ENCODE results near the gene TMOD4. TPM values are rescaled to one million over a fixed set of nuclear protein-coding genes. Genes with fewer than 3 reads are reported as not detected.

The TMOD4 gene
- total RNA-seq, 1 donor from 2014 or later = 1.5 TPM

DNA sequence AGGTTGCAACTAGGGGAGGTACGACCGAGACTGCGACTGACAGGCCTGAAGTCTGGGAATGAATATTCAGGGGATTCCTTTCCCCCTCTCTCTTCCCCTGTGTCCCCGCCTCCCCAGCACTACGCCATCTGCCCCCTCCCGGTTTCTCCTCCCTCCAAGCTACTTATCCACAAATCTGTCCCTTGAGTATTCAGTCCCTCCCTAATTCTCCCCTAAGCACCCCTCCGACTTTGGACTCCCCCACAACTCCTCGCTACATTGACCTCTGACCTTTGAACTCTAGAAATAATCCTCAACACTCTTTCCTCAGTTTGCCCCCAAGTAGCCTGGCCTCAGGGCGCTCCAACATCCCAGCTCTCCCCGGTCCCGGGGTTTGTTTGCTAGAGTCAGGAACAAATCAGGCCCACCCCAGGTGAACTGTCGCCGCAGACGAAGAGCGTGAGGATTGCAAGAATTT is 10.5 kb downstream of the TMOD4 start:
- DNase-seq (ENCODE audit: low spot score, unreplicated experiment) = peak; percentile 15
- Mint-ChIP-seq H3K27me3 (no peaks in the 10 kb centered on the region), H3K27ac (peak overlapping the region; percentile 93), H3K36me3 (ENCODE audit: insufficient read depth) (peaks cover 16% of the 10 kb centered on the region), H3K9me3 (ENCODE audit: low read depth) (no peaks in the 10 kb centered on the region), H3K4me3 (ENCODE audit: low read depth) (peak overlapping the region; percentile 97), H3K4me1 (ENCODE audit: low read depth) (peaks cover 24% of the 10 kb centered on the region)
- TF ChIP-seq CTCF (IDR thresholded peaks at IDR 0.05; ENCODE audit: unreplicated experiment) = no peak

- Mint-ChIP-seq H3K27me3 (no peaks in the 10 kb centered on the region), H3K4me1 (ENCODE audit: low read depth) (peaks cover 24% of the 10 kb centered on the region), H3K4me3 (ENCODE audit: low read depth) (peak overlapping the region; percentile 97), H3K27ac (peak overlapping the region; percentile 93), H3K36me3 (ENCODE audit: insufficient read depth) (peaks cover 18% of the 10 kb centered on the region), H3K9me3 (ENCODE audit: low read depth) (no peaks in the 10 kb centered on the region)
- no peak for TF ChIP-seq CTCF (IDR thresholded peaks at IDR 0.05; ENCODE audit: unreplicated experiment)
- peak; percentile 16 for DNase-seq (ENCODE audit: low spot score, unreplicated experiment)
Measured at GRCh38 chr1:151164732-151165280, 11.0 kb downstream of the TMOD4 start.

- Mint-ChIP-seq H3K4me3 (ENCODE audit: low read depth) (no peak overlapping the region), H3K4me1 (ENCODE audit: low read depth) (peaks cover 4% of the 10 kb centered on the region), H3K36me3 (ENCODE audit: insufficient read depth) (peaks cover 16% of the 10 kb centered on the region), H3K27ac (peak overlapping the region; percentile 65), H3K27me3 (no peaks in the 10 kb centered on the region), H3K9me3 (ENCODE audit: low read depth) (no peaks in the 10 kb centered on the region)
- no peak for TF ChIP-seq CTCF (IDR thresholded peaks at IDR 0.05; ENCODE audit: unreplicated experiment)
- no peak for DNase-seq (ENCODE audit: low spot score, unreplicated experiment)
Measured at GRCh38 chr1:151159373-151159772, 16.4 kb downstream of the TMOD4 start.

DNA sequence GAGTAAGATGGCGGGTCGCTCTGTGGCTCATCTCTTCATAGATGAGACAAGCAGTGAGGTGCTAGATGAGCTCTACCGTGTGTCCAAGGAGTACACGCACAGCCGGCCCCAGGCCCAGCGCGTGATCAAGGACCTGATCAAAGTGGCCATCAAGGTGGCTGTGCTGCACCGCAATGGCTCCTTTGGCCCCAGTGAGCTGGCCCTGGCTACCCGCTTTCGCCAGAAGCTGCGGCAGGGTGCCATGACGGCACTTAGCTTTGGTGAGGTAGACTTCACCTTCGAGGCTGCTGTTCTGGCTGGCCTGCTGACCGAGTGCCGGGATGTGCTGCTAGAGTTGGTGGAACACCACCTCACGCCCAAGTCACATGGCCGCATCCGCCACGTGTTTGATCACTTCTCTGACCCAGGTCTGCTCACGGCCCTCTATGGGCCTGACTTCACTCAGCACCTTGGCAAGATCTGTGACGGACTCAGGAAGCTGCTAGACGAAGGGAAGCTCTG is 17.0 kb downstream of the TMOD4 start:
- Mint-ChIP-seq H3K36me3 (ENCODE audit: insufficient read depth) (peaks cover 16% of the 10 kb centered on the region), H3K9me3 (ENCODE audit: low read depth) (no peaks in the 10 kb centered on the region), H3K4me3 (ENCODE audit: low read depth) (no peak overlapping the region), H3K27me3 (no peaks in the 10 kb centered on the region), H3K27ac (peak overlapping the region; percentile 65), H3K4me1 (ENCODE audit: low read depth) (no peaks in the 10 kb centered on the region)
- no peak for TF ChIP-seq CTCF (IDR thresholded peaks at IDR 0.05; ENCODE audit: unreplicated experiment)
- no peak for DNase-seq (ENCODE audit: low spot score, unreplicated experiment)

GRCh38 chr1:151158326-151158725 is 17.5 kb downstream of the TMOD4 start:
- Mint-ChIP-seq H3K27ac (no peak overlapping the region), H3K27me3 (no peaks in the 10 kb centered on the region), H3K4me1 (ENCODE audit: low read depth) (no peaks in the 10 kb centered on the region), H3K4me3 (ENCODE audit: low read depth) (no peak overlapping the region), H3K9me3 (ENCODE audit: low read depth) (no peaks in the 10 kb centered on the region), H3K36me3 (ENCODE audit: insufficient read depth) (peaks cover 16% of the 10 kb centered on the region)
- TF ChIP-seq CTCF (IDR thresholded peaks at IDR 0.05; ENCODE audit: unreplicated experiment) = no peak
- DNase-seq (ENCODE audit: low spot score, unreplicated experiment) = no peak

Measured in progenitor cell of endocrine pancreas (in vitro differentiated cells).